Effector CD8-positive, alpha-beta T cell (primary cell): ENCODE data around the gene SMIM1.
A peak's percentile ranks its signal among the peaks of the same experiment; 100 is the strongest.
"Not testable (repeated sequence)": the region's sequence is repeated elsewhere in the genome, so short reads cannot be mapped to it uniquely, and the experiment has no call there.

Experiments
- DNase-seq: peaks from one replicate; lab custom pipeline; 2025; lab: John Stamatoyannopoulos, UW

SMIM1 gene

DNA sequence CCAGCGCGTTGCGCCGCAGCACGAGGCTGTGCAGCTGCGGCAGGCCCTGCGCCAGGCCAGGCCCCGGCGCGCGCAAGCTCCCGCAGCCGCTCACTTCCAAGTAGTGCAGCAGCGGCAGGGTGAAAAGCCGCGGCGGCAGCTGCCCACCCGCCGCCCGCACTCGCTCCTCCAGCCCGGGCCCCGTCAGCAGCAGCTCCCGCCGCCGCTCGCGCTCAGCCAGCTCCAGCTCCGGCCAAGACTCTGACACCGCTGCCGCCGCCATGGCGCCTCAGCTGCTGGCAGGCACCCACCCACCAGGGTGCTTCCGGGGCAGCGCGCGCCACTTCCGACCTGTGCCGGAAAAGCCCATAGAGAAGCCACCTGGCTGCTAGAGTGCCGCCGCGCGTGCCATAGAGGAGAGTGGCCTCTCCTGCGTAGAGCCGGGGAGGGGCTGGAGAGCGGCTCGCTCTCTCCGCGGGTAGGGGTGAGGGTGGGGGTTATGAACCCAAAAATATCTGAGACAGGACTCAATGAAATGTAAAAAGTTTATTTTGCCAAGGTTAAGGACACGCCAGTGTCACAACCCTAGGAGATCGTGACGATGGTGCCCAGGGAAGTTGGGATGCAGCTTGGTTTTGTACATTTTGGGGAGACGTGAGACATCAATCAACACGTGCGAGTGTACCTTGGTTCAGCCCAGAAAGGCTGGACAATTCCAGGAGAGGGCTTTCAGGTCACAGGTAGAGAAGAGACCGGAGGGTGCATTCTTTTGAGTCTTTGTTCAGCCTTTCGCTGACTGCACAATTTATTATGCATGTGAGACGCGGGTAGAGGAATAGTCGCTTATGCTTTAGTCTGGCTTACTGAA, 23.9 kb downstream of the SMIM1 start, which contains the start of gene LRRC47:
Gene LRRC47, minus strand, starts transcription at position 284 of the 847 bp plus-strand sequence. Its CDS starts 22 bp downstream, at position 262.
- DNase-seq = peak; percentile 90

DNA sequence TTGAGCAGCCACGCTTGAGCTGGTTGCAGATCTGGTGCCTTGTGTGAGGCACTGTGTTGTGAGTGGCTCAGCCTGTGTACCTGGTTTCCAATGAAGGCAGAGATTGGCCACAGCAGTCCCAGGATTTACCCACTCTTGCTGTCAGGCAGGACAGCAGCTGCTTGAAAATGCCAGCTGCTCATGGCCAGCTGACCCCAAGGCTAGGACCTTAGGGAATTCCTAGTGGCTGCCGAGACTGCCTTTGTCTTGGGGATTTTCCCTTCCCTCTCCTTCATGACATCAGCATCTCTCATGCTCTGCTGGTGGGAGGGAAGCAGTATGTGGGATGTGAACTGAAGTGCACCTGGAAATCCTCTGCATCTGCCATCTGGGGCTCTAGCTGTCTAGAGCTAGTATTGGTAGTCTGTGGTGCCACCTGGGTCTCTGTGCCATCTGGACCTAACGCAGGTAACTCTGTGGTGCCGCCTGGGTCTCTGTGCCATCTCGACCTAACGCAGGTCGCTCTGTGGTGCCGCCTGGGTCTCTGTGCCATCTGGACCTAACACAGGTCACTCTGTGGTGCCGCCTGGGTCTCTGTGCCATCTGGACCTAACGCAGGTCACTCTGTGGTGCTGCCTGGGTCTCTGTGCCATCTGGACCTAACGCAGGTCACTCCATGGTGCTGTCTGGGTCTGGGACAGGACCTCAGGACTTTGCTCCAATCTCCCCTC, 27.6 kb downstream of the SMIM1 start:
- DNase-seq = no peak

DNA sequence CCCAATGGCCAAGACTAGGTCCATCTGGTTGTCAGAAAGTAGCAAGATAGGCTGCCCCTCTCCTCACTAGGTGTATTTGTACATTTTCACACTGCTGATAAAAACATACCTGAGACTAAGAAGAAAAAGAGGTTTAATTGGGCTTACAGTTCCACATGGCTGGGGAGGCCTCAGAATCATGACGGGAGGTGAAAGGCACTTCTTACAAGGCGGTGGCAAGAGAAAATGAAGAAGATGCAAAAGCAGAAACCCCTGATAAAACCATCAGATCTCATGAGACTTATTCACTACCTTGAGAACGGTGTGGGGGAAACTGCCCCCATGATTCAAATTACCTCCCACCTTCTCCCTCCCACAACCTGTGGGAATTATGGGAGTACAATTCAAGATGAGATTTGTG, 28.2 kb downstream of the SMIM1 start:
- DNase-seq = not testable (repeated sequence)

DNA sequence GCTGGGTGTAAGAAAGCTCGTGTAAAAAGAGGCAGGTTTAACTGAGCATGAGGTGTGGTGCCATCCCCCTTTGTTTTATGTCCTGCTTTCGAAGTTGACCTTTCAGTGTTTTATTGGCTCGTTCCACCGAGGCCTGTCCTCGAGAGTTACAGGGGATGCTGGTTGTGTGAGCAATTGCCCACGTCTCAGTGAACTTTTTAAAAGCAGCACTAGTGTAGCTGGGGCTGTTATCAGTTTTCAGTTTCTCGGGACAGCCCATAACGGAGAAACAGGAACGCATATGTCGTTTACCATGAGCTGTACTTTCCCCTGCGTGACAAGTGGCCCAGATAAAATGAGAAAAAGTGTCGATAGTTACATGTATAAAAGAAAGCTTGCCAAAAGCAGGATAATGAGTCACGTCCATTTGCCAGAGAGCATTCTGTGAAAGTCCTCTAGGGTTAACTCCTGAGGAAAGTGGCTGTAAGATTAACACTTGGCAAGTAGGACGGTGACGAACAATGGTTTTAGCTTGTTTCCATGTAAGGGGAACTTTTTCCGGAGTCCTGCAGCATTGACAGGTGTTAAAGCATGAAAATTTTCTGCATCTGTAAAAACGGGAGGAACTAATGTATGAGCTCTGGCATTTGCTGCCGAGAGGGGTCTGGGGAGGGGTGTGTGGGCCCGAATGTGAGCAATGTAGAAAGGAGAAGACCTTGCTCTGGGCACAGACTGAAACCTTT, 31.5 kb downstream of the SMIM1 start:
- DNase-seq = no peak

DNA sequence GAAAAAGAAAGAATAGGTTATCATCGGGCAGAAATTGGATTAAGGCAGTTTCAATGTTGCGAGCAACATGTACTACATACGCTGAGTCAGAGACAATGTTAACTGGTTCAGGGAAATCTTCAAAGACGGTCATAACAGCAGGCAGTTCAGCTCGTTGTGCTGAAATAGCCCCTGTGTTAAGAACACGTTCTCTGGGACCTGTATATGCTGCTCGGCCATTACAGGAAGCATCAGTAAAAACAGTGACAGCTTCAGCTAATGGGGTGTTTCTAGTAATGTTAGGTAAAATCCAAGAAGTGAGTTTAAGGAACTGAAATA, 32.0 kb downstream of the SMIM1 start:
- not testable (repeated sequence) for DNase-seq

DNA sequence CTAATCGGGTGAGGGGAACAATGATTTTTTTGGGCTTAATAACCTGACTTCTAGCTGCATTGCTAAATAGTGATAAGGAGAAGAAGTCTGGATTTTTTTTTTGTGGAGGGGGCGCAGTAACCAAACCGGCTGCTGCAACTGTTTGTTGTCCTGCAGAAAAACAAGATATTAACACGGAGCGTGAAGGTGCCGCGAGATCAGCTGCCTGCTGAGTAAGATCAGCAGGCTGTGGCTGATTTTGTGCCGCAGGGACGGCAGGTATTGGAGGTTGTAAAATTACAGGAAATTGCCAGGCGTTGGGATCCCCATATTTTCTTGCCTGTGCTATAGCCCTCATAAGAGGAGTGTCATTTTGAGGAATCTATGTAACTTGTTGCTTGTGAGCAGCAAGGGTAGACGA, 32.5 kb downstream of the SMIM1 start:
- DNase-seq = no peak

DNA sequence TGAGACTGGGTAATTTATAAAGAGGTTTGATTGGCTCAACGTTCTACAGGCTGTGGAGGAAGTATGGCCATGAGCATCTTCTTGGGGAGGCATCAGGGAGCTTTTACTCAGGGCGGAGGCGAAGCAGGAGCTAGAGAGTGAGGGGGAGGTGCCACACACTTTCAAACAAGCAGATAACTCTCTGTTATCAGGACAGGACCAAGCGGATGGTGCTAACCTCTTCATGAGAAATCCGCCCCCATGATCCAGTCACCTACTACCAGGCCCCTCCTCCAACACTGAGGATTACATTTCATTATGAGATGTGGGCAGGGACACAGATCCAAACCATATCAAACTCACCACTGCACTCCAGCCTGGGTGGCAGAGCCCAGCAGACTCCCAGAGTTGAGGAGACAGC, 35.2 kb downstream of the SMIM1 start:
- DNase-seq = no peak

DNA sequence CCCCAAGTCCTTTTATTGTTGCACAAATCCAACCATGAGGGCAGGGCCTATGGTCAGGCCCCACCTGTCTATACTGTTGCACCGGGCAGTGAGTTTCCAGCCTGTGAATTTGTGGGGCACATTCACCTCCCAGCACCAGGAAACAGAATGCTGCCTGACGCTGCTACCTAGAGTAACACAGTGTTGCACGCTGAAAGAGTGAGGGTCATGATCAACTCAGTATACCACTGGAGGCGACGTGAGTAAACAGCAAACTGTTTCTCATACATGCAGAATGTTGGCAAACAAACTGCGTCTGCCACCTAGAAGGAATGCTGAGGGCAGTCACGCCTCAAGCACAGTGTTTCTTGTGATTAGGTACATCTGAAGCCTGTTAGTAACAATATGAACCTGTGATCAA, 37.1 kb downstream of the SMIM1 start:
- DNase-seq = no peak

DNA sequence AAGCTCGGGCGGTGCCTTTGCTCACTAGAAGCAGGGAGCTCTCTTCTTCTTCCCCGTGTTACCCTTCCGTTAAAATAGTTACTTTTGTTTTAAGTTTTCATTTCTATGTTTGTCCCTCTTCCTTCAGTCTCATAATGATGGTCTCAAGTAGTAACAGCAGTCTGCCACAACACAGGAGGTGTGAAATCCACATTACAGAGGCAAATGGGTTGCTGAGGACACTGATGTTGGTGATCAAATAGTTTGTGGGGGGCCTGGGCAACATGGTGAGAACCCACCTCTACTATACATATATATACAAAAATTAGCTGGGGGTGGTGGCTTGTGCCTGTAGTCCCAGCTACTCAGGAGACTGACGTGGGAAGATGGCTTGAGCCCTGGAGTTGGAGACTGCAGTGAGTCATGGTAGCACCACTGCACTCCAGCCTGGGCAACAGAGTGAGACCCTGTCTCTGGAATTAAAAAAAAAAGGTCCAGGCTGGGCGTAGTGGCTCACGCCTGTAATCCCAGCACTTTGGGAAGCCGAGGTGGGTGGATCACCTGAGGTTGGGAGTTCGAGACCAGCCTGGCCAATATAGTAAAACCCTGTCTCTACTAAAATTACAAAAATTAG, 37.7 kb downstream of the SMIM1 start:
- DNase-seq = not testable (repeated sequence)

DNA sequence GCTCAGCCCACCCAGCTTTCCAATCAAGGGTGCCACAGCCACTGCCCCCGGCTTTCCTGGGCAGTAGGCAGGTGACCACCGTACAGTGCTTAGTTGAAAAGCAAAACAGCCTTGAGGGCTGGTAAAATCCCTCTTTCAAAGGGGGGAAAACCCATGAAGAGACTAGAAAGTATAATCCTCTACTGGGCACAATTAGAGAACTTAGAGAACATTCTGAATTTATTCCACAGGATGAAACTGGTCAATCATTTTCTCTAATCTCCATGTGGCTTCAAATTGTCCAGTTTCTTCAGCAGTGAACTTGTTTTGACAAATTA, 39.0 kb downstream of the SMIM1 start:
- DNase-seq = no peak

DNA sequence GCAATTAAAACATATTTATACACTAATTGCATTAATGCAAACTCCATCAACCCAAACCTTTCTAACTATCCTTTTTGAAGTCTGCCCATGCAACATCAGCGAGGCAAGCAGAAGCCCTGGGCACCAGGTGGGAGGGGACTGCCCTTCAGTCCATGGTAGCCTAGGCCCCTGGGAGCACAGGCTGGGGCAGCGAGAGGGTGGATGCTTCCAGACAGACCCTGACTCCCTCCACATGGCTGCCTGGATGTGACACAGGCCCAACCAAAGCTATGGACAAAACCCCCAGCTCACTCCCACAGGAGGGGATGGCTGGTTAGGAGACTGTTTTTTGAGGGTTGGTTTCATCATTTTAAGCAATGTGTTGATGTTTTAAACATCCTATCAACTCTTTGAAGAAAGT, 41.5 kb downstream of the SMIM1 start:
- DNase-seq = no peak

DNA sequence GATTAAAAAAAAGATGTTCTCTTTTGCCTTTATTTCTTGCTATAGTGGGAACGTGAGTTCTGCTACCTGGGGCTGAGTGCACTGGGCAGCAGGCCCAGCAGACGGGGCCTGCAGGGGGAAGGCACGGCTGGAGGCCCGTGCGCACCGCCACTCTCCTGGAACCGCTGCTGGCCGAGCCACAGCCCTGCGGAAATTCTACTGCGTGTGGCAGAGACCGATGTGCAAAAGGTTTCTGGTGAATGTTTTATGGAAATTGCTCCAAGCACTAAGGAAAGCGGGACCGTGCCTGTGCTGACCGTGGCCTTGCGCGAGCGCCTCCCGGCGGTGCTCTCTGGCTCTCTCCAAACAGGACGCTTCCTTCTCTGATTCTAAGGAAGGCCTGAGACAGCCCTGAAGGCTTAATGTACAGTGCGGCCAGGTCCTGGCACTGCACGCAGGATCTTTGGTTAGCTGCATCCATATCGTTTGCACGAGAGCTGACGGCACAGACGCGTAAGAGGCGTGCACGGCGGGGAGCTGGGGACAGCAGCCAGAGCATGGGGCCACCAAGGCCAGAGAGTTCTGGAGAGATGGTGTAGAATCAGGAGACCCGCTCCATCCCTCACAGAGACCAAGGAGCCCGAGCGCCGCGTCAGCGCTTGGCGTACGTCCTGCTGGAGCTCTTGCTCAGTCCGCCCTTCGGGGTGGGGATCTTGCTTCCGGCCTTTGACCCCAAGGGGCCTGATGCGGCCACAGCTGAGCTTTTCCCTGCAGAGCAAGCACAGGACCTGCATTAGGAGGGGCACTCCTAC, 42.4 kb downstream of the SMIM1 start:
- no peak for DNase-seq

DNA sequence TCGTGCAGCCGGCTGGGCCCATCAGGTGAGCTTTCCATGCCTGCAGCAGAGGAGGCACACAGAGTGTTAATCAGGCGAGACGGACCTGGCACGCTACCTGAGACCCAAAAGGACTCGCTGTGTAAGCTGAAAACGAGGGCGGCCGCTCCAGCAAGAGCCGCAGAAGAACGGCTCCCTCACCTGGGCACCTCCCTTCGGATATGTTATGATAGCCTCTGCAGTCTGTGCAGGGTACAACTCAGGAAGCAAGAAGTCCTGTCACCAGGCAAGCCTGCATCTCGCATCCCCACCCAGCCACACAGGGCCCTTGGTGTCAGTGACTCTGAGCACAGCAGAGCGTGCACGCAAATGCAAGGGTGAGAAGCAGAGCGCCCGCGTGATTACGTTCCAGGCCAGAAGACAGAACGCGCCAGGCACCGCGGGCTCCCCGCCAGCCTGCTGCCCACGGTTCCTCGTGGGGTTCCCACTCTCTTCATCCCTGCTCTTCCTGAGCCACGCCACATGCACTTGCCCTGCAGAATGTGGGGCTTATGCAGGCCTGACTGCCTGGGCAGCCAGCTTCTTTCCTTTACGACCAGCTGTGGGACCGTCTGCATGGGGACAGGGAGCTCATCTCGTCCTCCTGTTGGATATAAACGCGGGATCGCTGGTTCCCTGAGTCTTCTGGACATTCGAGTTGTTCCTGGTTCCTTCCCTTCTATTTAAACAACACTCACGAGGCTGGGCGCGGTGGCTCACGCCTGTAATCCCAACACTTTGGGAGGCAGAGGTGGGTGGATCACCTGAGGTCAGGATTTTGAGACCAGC, 44.0 kb downstream of the SMIM1 start:
- no peak for DNase-seq

DNA sequence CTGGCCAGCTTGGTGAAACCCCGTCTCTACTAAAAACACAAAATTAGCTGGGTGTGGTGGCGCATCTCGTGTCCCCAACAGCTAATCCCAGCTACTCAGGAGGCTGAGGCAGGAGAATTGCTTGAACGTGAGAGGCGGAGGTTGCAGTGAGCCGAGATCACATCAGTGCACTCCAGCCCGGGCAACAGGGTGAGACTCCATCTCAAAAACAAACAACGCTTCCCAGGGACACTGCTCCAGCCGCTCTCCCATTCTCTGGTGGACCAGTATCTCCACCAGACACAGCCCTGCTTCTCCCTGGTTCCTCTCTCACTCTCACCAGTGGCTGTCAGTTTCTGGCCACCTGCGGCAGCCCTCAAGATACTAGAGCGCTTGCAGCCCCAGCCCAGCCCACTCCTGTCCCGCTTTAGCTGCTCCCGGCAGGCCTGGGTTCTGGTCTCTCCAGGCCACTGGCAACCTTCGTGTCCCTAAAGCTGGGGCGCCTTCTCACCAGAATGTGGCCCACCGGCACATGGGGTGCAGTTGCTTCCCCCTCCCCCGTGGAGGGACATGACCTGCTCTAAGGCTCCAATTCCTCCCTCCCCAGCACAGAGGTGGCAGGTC, 44.7 kb downstream of the SMIM1 start:
- no peak for DNase-seq

DNA sequence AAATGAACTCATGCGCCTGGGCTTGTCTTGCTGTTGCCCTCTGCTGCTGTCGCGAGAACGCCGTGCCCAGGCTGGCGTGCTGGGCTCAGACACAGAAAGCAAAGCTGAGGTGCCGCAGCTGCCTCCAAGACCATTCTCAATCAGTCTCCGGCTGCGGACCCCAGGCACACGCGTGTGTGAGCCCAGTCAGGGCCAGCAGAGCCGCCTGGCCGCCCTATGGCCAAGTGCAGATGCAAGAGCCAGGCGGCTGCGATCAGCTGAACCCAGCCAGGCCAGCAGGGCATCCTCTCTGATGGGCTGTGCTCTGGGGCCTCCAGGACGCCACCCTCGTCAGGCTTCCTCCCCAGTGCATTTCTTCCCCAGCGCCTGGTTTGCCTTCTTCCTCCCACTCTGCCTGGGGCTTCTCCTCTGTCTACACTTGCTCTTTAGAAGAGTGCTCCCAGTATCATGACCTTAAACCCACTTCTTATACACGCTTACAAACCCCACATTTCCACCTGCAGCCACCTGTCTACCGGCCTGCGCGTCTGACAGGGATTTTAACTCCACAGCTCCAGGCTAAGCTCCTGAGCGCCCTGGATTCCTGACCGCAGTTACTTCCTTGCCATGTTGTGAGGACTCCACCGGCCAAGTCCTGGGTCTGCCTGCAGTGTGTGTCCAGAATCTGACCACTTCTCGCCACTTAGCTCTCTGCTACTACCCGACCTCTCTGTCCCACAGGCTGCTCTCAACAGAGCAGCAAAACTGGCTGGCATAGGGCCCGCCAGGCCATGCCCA, 45.5 kb downstream of the SMIM1 start:
- DNase-seq = no peak

DNA sequence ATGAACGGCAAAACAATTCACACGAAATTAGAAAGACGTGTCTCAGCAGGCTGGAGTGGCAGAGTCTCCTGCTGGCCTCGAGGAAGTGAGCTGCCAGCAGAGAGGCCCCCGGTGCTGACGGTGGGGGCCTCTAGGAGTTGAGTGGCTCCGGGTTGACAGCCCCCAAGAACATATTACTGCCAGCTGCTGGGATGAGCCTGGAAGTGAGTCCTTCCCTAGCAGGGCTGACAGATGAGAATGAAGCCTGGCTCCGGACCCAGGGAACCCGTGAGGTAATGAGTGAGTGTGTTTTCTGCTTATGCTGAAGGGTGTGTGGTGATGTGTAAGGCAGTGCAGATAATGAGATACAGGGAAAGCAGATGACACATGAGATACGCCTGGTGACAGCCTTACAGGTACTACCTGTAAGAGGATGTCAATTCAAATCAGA, 47.2 kb downstream of the SMIM1 start:
- no peak for DNase-seq

DNA sequence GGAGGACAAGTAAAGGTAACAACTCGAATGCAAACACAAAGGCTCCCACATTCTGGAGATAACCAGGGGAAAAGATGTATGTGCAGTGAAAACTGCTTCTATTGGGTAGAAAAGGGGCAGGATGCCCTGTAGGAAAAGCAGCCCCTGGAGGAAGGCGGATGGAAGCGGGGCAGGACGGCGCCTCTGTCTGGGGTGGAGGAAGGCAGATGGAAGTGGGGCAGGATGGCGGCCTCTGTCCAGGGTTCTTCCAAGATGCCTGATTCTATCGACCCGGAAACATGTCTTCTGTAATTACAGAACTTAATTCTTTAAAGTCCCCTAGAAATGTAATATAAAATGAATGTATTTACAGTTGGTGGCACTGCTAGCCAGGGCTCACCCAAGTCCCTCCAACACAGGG, 47.8 kb downstream of the SMIM1 start:
- DNase-seq = no peak

DNA sequence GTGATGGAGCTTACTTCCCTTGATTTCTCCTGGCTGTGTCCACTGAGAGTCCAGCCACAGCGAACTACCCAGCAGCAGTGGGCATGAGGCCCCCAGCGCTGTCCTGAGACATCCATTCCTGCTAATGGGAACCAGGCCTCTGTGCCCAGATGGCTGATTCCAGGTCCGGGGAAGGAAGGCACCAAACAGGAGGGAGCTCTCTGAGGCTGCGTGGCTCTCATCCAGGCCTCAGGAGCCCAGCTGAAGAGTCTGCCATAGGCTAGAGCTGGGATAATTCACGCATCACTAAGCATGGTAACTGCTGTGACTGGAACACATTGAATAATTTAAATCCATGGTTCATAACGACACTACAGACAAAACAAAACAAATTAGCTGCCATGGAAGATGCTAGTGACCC, 48.5 kb downstream of the SMIM1 start:
- DNase-seq = no peak

DNA sequence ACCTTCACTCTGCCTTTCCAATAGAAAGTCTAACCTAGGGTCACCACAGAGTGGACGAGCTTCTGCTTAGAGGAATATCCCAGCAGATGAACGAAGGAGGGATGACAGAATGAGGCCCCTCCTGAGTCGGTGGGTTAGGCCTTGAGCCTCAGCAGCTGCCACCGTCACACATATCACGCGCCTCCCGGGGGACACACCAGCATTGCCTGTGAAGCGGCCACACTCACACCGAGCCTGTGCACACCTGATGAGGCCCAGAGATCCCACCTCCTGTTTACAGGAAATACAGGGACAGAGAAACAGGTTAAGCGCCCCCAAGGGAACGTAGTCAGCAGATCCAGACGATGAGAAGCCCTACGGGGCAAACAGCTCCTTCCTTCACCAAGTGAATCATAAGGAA, 48.9 kb downstream of the SMIM1 start:
- DNase-seq = no peak

DNA sequence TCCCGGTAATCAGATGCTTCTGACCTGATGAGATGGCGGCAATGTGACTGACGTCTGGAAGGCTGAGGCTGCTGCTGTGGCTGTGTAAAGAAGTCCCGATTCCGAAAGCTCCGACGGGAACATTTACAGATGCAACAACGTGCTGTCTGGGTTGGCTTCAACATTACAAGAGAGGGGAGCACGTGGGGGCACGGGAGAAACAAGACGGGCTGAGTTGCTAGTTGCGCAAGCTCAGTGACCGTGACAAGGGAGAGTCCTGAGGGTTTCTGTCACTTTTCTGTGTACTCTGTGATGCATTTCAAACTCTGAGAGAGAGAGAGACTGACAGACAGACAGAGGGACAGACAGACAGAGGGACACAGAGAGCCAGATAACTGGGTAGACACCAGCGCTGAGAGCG, 49.4 kb downstream of the SMIM1 start:
- no peak for DNase-seq
